Endothelial cell of umbilical vein (primary cell): ENCODE measurements around the gene ATP11C.

ENCODE experiments used
- POLR2A ChIP-seq: IDR thresholded peaks from 2 replicates; pipeline ENCODE4 v1.6.1; 2012; ENCODE audit warnings: low read depth, mild to moderate bottlenecking, control low read depth, low read length
- POLR2AphosphoS5 ChIP-seq: IDR thresholded peaks from 2 replicates; pipeline ENCODE4 v1.6.1; 2012; ENCODE audit warnings: low read depth, mild to moderate bottlenecking, control low read depth, low read length, moderate library complexity; ENCODE audit not compliant: insufficient read depth
- TF ChIP-seq, protein P1 (sequence below): IDR thresholded peaks from 2 replicates; pipeline ENCODE4 v1.6.1; 2011; ENCODE audit not compliant: insufficient read depth, insufficient read length

DNA sequence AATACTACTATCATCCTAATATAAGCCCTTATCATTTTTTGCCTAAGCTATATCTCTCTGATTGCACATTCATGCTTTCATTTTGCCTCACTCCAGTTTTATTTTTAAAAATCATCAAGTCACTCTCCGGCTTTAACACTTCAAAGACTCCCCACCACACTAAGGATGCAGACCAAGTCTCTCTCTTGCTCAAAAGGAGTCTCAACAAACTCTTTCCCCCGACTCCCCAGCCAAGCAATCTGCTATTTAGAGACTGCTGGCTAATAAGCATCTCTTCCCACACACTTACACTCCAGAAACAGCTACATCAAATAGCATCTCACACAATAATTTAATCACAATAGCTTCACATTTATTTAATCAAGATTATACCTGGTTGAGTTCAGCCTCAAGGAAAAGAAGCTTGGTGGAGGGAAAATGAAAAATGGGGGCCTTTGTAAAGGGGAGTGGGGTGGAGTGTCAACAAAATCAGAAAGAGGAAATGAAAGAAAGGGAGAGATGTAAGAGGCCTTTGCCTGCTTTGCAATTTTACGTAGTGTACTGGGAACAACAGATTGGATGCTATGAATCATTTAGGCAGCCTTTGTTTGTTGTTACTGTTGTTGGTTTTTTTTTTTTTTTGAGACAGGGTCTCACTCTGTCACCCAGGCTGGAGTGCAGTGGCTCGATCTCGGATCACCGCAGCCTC is 120.8 kb downstream of the ATP11C start:
- no peak for TF ChIP-seq POLR2A
- TF ChIP-seq, protein P1, sequence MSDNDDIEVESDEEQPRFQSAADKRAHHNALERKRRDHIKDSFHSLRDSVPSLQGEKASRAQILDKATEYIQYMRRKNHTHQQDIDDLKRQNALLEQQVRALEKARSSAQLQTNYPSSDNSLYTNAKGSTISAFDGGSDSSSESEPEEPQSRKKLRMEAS, result no peak
- TF ChIP-seq POLR2AphosphoS5, result no peak
